GM12873 (cell line): Measurements from ENCODE around the gene CELF4.

Experiments
- TF ChIP-seq, protein P1 (sequence below): IDR thresholded peaks from 2 replicates; pipeline ENCODE4 v1.5.1; 2012; ENCODE audit warnings: low read depth, mild to moderate bottlenecking, moderate library complexity, low read length, control low read depth; ENCODE audit not compliant: insufficient read depth; ENCODE audit errors: missing control alignments

CELF4 gene

GRCh38 chr18:37222999-37223378 lies 342.6 kb downstream of the CELF4 start:
- TF ChIP-seq, protein P1, sequence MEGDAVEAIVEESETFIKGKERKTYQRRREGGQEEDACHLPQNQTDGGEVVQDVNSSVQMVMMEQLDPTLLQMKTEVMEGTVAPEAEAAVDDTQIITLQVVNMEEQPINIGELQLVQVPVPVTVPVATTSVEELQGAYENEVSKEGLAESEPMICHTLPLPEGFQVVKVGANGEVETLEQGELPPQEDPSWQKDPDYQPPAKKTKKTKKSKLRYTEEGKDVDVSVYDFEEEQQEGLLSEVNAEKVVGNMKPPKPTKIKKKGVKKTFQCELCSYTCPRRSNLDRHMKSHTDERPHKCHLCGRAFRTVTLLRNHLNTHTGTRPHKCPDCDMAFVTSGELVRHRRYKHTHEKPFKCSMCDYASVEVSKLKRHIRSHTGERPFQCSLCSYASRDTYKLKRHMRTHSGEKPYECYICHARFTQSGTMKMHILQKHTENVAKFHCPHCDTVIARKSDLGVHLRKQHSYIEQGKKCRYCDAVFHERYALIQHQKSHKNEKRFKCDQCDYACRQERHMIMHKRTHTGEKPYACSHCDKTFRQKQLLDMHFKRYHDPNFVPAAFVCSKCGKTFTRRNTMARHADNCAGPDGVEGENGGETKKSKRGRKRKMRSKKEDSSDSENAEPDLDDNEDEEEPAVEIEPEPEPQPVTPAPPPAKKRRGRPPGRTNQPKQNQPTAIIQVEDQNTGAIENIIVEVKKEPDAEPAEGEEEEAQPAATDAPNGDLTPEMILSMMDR: no peak

DNA sequence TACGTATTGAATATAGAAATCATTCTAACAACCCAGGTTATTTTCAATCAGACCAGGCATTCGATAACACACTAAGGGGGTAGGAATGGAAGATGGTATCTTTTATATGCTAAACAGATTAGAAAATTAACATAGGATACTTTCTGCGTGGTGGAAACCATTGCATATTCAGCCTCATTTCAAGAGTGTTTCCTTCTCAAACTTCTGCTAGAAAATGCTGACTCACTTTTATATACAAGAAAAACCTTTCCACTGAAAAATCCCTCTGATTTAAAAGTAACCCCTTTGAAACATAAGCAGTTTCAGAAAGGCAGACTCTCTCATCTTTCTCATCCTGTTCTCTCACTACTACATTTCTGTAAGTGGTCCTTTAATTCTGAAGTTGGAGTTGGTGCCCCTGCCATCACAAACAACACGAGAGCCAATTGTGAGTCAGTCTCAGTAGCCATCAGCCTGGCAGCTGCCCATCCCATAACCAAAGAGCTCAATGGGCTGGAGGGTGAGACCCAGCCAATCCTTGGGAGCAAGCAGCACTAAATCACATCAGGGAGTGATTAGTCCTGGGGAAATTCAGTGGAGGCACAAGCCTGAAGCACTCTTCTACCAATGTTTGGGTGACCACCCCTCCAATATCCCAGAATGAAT lies 343.1 kb downstream of the CELF4 start:
- TF ChIP-seq, protein P1: no peak

DNA sequence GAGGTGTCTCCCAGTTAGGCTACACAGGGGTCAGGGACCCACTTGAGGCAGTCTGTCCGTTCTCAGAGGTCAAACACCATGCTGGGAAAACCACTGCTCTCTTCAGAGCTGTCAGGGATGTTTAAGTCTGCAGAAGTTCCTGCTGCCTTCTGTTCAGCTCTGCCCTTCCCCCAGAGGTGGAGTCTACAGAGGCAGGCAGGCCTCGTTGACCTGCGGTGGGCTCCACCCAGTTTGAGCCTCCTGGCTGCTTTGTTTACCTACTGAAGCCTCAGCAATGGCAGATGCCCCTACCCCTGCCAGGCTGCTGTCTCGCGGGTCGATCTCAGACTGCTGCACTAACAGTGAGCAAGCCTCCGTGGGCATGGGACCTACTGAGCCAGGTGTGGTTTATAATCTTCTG lies 346.3 kb downstream of the CELF4 start:
- TF ChIP-seq, protein P1: no peak

DNA sequence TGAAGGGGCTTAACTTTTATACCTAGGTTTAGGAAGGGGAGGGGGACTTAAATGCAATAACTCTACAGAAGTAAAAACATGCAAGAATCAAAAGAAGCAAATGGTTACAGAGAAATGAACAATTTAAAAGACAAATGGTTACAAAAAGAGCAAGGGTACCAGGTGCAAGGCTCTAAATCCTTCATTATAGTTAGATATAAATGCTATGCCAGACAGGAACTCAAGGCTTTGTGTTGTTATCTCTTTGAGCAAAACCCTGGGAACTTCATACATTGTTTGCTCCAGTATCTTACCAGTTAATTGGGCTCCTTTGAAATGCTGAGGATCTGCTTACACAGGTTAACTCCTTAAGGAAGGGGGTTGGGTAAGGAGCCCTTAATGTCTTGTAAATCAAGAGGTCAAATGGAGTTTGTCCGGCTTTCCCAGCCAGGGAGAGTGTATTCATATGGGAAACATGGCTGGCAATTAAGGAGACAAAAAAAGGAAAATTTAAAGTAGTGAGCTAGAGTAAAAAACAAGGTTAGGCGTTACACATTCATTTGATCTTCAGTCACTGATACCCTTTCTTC lies 347.5 kb downstream of the CELF4 start:
- TF ChIP-seq, protein P1: no peak

DNA sequence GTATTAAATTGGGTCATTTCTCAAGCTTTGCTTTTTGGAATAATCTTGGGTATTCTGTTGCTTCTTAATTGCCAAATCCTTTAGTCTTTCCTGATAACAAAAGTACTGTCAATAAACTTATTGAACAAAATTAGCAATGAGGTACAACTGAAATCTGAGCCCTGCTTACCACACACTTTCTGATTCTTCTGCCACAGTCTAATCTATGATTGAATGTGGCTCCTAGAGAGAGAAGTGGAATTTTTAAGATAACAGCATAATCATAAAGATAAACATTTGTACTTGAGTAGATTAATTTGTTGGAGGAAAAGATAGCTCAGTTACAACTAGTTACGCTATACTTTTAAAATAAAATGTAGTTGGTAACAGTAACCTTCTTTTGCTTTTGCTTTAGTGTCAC lies 354.8 kb downstream of the CELF4 start:
- TF ChIP-seq, protein P1: no peak

GRCh38 chr18:37207343-37207742 lies 358.3 kb downstream of the CELF4 start:
- TF ChIP-seq, protein P1: no peak

- TF ChIP-seq, protein P1: no peak
These were observed 365.9 kb downstream of the CELF4 start for GRCh38 chr18:37199741-37200140.
